ENCODE results near the gene SUMO2.
"Not testable (repeated sequence)": the region's sequence is repeated elsewhere in the genome, so short reads cannot be mapped to it uniquely, and the experiment has no call there.

The SUMO2 gene

GRCh38 chr17:75182569-75183436, at the start of gene SUMO2:
Gene SUMO2, minus strand, starts transcription at chr17:75182959. Its CDS starts 125 bp downstream, at chr17:75182834.
- DNase-seq, result peak; percentile 50

- no peak for DNase-seq
Observed at GRCh38 chr17:75231741-75232464, 49.1 kb upstream of the SUMO2 start.

- DNase-seq, result no peak
Observed at GRCh38 chr17:75231071-75231470, 48.3 kb upstream of the SUMO2 start.

DNA sequence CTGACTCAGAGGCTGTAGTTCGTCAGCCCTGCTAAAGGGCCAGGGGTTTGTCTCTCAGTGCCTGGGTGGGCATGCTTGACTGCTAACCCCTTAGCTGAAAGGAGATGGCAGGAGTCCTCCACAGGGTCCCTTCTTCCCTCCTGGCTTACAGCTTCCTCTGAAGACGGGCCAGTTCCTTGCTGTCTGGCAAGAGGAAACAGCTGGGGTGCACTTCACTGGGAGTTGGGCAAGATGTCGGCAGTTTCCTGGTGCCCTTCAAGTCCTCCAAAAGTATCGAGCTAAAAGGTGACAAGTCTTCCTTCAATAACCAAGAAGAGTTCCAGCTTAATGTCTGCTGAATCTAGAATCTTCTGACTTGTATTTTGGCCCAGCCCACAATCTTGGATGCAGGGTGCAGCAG, 46.1 kb upstream of the SUMO2 start:
- no peak for DNase-seq

DNA sequence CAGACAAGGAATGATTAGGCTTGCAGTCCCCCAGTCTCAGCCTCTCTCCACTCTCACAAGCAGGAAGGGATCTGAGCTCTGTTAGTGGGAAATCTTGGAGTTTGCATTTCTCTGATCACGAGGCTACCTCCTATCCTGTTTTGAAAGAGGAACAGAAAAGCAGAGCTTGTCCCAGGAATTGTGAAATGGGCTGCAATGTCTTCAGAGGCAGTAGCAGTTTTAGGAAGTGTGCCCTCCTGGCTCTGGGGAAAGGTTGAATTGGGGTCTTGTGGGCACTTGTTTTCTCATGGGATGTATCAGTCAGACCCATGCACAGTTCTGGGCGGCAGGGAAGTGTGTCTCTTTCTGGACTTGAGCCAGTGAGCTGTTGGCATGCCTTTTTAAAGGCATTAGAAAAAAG, 45.5 kb upstream of the SUMO2 start:
- no peak for DNase-seq

GRCh38 chr17:75227729-75228128, 45.0 kb upstream of the SUMO2 start:
- no peak for DNase-seq

DNA sequence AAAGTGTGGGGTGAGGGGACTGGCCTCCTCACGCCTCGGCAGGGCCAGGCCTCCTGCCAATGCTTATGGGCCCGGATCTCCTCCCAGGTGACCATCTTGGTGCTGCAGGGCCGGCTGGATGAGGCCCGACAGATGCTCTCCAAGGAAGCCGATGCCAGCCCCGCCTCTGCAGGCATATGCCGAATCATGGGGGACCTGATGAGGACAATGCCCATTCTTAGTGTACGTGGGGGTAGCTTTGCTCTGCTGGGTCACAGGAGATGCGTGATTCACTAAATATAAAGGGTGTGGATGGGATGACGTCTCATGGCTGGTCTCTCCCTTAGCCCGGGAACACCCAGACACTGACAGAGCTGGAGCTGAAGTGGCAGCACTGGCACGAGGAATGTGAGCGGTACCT, 42.3 kb upstream of the SUMO2 start:
- no peak for DNase-seq

DNA sequence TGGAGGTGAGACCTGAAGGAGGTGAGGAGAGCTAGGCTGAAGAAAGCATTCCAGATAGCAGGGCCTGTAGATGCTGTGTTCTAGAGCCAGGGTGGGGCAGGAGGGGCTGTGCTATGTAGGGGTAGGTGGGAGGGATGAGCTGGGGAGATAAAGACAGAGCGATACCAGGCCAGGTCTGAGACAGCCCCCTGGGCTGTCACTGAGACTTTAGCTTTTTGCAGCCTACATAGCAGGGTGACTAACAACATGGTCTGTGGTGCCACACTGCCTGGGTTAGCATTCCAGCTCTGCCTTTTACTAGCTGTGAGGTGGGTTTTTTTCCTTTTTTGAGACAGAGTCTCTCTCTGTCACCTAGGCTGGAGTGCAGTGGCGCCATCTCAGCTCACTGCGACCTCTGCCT, 37.1 kb upstream of the SUMO2 start:
- no peak for DNase-seq

DNA sequence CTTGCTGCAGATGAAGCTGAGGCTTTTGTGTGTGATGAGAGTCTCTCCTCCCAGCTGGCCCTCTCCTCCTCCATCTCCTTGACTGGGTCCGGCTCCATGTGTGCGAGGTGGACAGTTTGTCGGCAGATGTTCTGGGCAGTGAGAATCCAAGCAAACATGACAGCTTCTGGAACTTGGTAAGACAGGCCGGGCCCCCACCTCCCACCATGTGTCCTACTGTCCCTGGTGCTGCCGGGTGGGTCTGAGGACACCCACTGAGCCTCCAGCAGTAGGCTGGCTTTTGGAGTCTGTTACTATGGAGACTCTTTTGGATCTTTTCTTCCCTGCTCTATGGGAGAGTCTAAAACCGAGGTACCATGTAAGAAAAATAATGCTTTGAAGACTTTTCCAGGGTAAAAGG, 35.4 kb upstream of the SUMO2 start:
- DNase-seq, result no peak

- DNase-seq, result no peak
Observed at GRCh38 chr17:75209061-75209460, 26.3 kb upstream of the SUMO2 start.

- no peak for DNase-seq
Observed at GRCh38 chr17:75208161-75208560, 25.4 kb upstream of the SUMO2 start.

GRCh38 chr17:75207760-75208159, 25.0 kb upstream of the SUMO2 start:
- no peak for DNase-seq

DNA sequence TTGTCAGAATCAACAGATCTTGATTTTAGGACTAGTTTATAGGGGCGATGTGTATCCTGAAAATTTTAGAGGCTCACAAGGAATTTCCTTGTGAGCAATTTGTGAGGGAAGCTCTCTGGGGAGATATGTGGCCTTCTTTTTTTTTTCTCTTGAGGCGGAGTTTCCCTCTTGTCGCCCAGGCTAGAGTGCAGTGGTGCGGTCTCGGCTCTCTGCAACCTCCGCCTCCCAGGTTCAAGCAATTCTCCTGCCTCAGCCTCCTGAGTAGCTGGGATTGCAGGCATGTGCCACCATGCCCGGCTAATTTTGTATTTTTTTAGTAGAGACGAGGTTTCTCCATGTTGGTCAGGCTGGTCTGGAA, 24.3 kb upstream of the SUMO2 start:
- not testable (repeated sequence) for DNase-seq

- no peak for DNase-seq
Observed at GRCh38 chr17:75205793-75206163, 23.0 kb upstream of the SUMO2 start.

- peak; percentile 76 for DNase-seq
Observed at GRCh38 chr17:75205037-75205792, 22.5 kb upstream of the SUMO2 start, which contains the start of gene NUP85. Gene NUP85, plus strand, starts transcription at chr17:75205679. Its CDS starts 83 bp downstream, at chr17:75205762.

- no peak for DNase-seq
Observed at GRCh38 chr17:75199886-75200618, 17.3 kb upstream of the SUMO2 start.

DNA sequence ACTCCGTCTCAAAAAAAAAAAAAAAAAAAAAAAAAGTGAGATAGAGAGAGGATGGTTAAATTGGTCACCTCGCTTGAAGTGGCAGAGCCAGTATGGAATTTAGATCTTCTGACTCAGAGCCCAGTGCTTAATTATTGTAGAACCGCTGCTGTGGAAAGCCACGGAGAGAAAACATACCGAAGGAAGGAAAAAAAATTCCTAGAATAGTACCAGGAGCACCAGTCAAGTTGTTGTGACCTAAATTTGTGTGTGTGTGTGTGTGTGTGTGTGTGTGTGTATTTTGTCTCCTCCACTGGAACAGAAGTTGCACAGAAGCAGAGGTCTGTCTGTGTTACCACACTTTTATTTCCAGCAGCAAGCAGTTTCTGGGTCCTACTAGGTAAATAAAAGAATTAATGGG, 12.1 kb upstream of the SUMO2 start:
- DNase-seq, result no peak

DNA sequence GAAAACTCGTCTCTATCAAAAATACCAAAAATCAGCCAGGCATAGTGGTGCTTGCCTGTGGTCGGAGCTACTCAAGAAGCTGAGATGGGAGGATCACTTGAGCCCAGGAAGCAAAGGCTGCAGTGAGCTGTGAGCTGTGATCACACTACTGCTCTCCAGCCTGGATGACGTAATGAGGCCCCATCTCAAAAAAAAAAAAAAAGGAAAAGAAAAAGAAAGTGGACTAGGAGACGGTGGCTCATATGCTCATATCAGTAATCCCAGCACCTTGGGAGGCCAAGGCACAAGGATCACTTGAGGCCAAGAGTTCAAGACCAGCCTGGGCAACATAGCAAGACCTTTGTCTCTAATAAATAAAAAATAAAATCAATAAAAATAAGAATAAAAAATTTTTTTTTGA, 8.8 kb upstream of the SUMO2 start:
- DNase-seq, result no peak

DNA sequence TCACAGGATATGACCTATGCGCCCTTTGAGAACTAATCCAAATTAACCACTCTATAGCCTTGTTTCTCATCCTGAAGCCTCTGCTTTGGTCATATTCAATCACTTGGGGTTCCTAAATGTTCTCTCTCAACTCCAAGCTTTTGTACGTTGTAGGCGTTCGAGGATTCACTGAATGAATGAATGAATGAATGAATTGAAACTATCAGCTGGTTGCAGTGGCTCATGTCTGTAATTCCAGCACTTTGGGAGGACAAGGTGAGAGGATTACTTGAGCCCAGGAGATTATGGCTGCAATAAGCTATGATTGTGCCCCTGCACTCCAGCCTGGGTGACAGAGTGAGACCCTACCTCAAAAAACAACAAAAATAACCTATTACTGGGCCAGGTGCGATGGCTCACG, 5.9 kb upstream of the SUMO2 start:
- no peak for DNase-seq

- DNase-seq, result no peak
Observed at GRCh38 chr17:75183999-75184884, 1.5 kb upstream of the SUMO2 start.

GRCh38 chr17:75182319-75182568, 515 bp downstream of the SUMO2 start:
- no peak for DNase-seq

Data from NCI-H1417 treated with DMSO at 0.1 percent for 48 hours (cell line).